ENCODE results near the gene FAM171A2.
A peak's percentile ranks its signal among the peaks of the same experiment; 100 is the strongest.
"Not testable (repeated sequence)": the region's sequence is repeated elsewhere in the genome, so short reads cannot be mapped to it uniquely, and the experiment has no call there.

Gene FAM171A2

DNA sequence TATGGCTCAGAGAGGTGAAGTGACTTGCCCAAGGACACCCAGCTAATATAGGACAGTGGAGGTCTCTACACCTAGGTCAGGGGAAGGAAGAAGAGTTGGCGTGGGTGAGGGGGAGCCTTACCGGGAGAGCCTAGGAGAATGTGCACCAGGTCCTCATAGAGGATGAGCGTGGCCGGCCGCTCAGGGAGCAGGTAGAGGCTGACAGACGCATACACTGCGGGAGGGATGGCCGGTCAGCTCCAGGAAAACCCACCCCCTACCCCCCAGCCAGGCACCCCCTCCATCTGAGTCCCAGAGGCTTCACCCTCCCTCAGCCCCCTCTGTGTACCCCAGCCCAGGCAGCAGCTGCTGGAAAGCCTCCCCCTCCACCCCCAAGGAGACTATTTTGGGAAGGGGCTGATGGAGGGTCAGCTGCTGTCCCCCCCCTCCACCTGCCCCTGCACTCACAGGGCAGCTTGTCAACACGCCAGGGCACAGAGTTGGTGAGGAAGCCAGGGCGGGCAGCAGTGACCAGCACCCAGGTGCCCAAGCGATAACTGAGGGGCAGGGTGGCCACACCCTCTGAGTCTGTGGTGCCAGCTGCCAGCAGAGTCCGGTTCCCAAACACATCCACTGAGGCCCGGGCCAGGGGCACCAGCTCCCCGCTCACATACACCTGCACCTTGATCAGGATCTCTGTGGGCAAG lies 4.1 kb downstream of the FAM171A2 start:
- no peak for DNase-seq

DNA sequence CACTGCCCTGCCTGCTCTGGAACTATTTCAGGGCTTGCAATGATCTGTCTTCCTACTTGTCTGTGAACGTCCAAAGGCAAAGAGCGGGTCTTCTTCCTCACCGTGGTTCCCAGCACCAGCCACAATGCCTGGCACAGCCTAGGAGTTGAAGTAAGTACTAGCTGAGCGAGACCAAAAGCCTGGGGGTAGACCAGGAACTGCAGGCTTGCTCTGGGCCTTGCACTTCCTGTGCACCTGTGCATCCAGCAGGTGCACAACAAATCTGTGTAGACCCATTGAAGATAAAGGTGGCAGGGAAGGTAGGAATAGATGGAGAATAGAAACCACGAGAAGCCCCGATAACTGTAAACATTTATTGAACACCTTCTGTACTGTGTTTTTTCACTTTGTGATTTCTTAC lies 4.6 kb downstream of the FAM171A2 start:
- DNase-seq: no peak

DNA sequence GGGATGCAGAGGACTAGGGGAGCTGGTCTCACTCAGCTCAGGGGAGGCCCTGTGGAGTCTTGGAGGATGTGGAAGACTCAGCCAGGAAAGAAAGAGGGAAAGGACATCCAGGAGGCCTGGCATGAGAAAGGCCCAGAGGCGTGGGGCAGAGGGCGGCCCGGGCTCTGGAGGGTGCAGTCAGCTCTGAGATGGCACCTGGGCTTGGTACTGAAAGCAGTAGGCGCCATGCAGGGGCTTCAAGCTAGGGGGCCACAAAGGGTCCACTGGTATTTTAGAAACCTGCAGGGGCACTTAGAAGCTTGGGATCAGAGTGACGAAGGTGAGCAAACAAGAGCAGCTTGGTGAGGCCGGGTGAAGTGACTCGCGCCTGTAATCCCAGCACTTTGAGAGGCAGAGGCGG lies 5.6 kb downstream of the FAM171A2 start:
- no peak for DNase-seq

DNA sequence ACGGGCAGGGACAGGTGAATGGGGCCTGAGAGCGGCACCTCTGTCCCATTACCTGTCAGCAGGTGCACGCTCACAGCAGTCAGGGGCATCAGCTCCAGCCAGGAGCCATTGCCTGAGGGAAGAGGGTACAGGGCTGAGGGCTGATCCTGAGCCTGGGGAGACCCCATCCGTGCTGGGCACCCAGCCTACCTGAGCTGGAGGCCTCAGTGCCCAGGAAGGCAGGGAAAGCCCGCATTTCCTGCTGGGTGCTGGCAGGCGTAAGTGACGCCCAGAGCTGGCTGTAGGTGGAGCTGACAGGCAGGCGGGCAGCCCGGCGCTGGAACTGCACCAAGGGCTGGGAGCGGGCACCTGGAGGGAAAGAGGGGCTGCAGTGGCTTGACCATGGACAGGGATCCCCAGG lies 7.4 kb downstream of the FAM171A2 start:
- no peak for DNase-seq

DNA sequence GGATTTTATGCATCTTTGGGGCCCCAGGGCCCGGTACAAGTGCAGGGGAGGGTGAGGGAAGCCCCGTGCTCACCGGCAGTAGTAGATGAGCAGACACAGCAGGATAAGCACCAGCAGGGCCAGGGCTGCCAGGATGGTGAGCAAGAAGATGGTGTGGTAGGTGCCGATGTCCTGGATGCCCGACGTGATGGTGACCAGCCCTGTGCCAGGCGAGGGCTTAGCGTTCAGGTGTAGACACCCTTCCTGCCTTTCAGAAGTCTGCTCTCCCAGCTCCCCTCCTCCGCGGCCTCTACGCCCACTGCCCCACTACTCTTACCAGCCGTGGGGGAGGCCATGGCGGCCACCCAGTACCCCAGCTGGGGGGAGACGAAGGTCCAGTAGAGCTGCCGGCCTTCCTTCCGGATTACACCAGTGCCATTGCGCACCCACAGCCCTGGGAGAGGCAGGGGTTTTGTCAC lies 8.0 kb downstream of the FAM171A2 start:
- no peak for DNase-seq

DNA sequence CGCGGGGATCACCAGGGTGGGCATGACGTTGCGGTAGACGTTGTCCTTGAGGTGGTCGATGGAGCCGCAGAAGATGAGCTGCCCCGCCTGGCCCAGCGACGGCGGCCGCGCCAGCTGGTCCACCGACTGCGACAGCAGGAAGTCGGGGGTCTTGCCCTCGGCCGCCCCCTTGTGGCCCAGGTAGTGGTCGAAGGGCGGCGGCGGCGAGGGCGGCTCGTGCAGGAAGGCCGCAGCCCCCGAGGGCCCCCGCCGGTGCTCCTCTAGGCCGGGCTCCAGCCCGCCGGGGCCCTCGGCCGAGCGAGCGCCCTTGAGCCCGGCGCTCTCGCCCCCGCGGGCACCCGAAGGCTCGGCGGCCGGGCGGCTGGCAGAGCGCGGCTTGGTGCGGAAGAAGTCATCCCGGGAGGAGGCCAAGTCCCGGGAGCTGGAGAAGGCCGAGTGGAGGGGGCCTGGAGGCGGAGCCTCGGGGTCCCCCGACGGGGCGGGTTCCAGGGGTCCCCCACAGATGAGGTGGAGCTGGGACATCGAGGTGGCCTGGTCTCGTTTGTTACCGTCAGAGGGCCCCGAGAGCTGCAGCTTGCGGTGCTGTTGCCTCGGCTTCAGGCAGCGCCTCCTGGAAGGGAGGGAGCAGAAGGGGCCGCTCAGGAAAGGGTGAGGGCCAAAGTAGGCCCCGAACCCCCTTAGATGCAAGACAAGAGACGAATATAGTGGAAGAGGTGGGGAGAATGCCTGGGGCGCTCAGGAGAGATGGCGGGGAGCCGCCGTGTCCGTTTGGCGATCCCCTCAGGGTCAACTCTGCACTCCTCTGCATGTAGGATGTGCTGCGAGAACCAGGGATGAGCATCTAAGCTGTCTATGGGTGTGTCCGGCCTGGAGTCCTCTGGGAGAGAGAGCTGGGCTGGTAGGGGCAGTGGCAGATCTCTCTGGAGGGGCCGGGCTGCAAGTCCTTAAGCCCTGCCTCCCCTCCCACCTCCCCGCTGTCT lies 8.8 kb downstream of the FAM171A2 start:
- DNase-seq: peak; percentile 37

DNA sequence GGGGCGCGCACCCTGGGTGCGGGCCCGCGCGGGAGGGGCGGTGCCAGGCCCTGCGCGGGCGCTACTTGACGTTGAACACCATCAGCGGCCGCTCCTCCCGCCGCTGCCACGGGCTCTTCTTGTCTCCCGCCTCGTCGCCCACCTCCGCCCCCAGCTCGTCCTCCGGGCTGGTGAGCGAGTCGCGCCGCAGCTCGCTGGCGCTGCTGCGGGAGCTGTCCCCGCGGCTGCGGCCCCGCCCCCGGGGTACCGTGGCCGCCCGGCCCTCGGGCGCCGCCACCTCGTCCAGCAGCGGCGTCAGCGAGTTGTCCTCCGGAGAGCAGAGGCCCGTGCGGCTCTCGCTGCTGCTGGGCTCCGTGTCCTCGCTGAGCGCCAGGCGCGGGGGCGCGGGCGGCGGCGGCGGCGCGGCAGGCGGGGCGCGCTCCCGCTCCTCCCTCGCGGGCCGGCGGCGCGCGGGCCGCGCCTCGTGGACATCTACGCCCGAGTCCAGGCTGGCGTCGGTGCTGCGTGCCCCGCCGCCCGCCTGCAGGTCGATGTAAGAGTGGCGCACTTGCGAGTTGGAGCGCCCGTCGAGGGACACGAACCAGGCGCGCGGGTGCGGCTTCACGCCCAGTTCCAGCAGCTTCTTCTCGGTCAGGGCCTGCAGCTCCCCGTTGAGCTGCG lies 9.9 kb downstream of the FAM171A2 start:
- no peak for DNase-seq

DNA sequence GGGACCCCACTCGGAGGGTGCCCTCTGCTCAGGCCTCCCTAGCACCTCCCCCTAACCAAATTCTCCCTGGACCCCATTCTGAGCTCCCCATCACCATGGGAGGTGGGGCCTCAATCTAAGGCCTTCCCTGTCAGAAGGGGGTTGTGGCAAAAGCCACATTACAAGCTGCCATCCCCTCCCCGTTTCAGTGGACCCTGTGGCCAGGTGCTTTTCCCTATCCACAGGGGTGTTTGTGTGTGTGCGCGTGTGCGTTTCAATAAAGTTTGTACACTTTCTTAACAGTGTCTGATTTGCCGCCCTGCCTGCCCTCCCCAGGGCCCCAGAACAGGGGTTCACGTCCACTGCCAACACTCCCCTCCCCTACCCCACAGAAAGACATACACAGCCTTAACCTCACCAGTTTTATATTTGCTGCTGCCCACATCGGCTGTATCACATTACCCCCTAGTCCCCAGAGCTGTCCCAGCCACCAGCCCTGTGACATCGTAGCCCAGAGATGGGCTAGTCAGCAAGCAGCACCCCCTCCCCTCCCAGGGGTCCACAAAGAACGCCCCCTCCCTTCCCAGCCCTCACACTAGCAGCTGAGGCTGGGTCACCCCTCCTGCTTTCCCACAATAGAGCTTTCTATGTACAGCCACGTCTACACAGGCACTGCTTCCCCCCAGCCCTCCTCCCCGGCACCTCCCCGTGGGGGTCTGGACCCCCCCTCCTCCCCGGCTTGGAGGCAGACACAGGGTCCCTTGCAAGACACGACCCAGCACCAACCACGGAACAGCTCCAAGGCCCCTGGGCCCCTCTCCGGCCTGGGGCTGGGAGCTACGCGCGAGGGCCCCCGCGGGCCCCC lies 10.6 kb downstream of the FAM171A2 start:
- DNase-seq: no peak

DNA sequence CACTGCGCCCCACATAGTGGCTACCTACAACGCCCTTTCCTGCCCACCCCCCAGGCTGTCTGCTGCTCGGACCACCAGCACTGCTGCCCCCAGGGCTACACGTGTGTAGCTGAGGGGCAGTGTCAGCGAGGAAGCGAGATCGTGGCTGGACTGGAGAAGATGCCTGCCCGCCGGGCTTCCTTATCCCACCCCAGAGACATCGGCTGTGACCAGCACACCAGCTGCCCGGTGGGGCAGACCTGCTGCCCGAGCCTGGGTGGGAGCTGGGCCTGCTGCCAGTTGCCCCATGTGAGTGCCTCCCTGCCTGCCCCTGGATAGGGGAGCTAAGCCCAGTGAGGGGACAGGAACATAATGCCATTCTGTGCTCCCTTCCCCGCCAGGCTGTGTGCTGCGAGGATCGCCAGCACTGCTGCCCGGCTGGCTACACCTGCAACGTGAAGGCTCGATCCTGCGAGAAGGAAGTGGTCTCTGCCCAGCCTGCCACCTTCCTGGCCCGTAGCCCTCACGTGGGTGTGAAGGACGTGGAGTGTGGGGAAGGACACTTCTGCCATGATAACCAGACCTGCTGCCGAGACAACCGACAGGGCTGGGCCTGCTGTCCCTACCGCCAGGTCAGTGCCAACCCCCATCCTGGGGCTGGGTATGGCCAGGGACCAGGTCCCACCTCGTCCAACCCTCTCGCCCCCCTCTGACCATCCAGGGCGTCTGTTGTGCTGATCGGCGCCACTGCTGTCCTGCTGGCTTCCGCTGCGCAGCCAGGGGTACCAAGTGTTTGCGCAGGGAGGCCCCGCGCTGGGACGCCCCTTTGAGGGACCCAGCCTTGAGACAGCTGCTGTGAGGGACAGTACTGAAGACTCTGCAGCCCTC lies 11.5 kb downstream of the FAM171A2 start:
- no peak for DNase-seq

DNA sequence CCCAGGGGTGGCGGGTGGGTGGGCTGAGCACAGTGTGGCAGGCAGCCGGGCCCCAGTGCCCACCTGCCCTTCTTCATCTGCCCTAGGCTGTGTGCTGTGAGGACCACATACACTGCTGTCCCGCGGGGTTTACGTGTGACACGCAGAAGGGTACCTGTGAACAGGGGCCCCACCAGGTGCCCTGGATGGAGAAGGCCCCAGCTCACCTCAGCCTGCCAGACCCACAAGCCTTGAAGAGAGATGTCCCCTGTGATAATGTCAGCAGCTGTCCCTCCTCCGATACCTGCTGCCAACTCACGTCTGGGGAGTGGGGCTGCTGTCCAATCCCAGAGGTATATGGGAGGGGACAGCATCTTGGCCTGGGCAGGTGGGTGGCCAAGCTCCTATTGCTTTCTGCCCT lies 12.2 kb downstream of the FAM171A2 start:
- no peak for DNase-seq

DNA sequence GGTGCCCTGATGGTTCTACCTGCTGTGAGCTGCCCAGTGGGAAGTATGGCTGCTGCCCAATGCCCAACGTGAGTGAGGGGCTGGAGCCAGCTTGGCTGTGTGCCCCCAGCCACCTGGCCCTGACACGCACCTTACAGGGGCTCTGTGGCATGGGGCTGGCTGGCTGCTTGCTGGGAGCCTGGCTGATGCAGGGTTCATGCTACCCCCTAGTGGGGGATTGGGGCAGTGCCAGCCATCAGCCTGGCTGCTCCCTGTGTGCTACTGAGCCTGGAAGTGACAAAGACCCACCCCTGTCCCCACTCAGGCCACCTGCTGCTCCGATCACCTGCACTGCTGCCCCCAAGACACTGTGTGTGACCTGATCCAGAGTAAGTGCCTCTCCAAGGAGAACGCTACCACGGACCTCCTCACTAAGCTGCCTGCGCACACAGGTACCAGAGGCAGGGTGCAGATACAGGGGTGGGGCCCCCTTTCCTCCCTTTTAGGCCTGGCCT lies 12.9 kb downstream of the FAM171A2 start:
- peak; percentile 57 for DNase-seq

DNA sequence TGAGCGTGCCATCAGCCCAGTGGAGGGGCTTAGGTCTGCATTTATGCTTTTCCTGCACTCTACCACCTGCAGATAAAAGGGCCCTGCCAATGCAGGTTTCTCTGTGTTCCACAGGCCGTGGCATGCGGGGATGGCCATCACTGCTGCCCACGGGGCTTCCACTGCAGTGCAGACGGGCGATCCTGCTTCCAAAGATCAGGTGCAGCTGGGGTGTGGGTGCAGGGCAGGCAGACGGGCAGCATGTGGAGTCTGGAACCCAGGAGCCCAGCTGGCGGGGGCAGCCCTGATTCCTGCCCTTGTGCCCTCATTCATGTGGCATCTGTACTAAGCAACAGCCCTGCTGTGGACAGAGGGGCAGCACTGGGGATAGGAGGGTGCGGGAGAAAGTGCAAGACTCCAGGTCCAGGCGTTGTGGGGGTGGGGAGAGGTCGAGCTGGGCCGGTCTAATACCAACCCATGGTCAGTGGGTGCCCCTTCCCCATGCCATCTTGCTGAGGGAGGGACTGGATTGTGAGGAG lies 14.0 kb downstream of the FAM171A2 start:
- no peak for DNase-seq

DNA sequence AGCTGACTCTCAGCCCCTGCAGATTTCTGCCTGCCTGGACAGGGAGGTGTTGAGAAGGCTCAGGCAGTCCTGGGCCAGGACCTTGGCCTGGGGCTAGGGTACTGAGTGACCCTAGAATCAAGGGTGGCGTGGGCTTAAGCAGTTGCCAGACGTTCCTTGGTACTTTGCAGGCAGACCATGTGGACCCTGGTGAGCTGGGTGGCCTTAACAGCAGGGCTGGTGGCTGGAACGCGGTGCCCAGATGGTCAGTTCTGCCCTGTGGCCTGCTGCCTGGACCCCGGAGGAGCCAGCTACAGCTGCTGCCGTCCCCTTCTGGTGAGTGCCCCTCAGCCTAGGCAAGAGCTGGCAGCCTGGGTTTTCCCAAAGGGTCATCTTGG lies 14.7 kb downstream of the FAM171A2 start:
- no peak for DNase-seq

DNA sequence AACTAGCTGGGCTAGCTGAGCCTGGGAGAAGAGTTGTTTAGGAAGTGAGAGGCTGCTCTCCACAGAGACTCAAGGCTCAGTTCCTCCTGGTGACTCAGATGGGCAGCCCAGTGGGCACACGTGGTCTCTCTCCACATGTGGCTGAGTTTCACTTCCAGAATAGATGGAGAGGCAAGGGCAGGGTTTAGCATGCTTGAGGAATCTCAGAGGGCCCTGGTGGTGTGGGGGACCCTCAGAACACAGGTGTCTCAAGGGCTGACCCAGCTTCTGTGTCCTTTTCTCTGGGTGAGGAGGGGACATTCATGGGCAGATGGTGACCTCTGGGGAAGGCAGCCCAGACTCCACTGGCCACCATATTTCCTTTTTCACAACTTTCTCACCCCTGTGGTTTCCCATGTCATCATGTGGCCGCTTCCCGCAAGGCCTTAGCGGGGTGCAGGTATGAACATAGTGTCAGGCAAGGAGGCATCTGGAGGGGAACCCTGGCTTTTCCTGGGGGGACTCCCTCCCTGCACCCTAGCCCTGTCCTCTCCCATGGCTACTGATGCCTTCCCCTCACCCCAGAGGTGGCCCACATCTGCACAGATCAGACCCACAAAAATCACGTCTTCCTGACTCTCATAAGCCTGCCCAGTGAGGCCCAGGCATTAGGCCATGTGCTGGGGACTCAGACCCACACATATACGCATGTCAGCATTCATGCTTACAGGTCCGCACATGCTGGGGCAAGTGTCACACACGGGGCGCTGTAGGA lies 15.2 kb downstream of the FAM171A2 start:
- DNase-seq: no peak

DNA sequence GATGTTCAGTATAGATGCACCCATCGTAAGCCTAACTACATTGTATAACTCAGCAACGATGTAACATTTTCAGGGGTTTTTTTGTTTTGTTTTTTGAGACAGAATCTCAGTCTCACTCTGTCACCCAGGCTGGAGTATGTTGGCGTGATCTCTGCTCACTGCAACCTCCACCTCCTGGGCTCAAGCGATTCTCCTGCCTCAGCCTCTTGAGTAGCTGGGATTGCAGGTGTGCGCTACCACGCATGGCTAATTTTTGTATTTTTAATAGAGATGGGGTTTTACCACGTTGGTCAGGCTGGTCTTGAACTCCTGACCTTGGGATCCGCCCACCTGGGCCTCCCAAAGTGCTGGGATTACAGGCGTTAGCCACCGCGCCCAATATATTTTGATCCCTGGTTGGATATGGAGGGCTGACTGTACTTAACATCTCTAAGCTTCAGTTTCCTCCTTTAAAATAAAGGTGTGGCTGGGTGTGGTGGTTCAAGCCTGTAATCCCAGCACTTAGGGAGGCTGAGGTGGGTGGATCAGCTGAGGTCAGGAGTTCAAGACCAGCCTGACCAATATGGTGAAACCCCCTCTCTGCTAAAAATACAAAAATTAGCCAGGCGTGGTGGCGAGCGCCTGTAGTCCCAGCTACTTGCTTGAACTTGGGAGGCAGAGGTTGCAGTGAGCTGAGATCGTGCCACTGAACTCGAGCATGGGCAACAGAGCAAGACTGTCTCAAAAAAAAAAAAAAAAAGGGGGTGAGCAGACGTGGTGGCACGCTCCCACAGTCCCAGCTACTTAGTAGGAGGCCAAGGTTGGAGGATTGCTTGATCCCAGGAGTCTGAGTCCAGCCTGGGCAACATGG lies 16.2 kb downstream of the FAM171A2 start:
- not testable (repeated sequence) for DNase-seq

DNA sequence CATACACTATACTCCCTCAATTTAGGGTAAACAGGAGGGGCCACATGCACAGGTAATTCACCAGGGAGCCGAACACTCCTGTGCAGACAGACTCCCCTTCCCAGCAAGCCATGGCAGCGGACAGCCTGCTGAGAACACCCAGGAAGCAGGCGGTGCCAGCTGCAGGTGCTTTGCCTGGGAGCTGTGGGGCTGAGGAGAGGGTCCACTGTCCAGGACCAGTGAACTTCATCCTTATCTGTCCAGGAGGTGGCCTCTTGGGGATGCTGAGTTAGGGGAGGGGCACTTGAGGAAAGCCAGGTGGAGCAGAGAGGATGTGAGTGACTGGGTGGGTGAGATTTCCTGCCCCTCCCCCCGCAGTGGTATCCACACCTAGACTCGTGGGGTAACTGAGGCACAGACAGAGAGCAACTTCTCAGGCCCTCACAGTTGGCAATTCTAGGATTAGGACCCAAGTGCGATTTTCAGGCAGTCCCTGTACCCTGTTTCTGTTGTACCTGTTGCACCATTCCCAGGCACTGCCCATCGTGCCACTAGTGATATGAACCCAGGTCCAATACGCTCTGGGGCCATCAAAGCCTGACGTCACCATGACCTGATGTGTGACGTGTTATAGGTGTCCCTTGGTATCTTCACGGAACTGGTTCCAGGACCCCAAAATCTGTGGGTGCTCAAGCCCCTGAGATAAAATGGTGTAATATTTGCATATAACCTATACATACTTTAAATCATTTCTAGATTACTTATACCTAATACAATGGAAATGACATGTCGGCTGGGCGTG lies 17.4 kb downstream of the FAM171A2 start:
- no peak for DNase-seq

DNA sequence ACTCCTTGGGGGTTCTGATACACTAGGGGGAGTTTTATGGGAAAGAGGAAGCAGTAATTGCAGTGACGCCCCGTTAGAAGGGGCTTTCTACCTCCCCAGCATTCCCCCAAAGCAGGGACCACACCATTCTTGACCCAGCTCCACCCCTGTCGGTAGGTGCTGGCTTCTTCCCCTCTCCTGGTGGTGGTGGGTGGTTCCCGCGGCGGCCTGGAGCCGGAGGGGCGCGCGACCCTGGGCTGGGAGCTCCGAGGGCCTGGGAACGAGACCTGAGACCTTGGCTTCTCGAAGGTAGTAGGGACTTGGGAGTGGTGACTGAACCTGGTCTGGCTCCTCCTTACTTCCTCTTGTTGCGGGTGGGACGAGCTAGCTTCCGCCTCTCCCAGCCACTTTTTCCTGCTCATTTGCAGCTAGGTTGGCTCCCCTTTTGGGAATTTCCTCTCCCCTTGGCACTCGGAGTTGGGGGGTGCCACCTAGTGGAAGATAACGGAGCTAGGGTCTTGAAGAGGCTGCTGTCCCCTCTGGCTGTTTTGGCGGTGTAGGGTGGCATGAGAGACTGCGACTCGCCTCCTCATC lies 18.1 kb downstream of the FAM171A2 start:
- DNase-seq: peak; percentile 25

DNA sequence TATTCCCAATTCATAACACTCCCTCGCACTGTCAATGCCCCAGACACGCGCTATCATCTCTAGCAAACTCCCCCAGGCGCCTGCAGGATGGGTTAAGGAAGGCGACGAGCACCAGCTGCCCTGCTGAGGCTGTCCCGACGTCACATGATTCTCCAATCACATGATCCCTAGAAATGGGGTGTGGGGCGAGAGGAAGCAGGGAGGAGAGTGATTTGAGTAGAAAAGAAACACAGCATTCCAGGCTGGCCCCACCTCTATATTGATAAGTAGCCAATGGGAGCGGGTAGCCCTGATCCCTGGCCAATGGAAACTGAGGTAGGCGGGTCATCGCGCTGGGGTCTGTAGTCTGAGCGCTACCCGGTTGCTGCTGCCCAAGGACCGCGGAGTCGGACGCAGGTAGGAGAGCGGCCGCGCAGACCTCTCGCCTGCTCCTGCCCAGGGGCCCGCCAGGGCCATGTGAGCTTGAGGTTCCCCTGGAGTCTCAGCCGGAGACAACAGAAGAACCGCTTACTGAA lies 18.7 kb downstream of the FAM171A2 start, which contains the start of gene GRN:
GRN (plus strand) TSS at position 364 of the 515 bp plus-strand sequence. CDS start 3,863 bp downstream, outside the sequence.
- DNase-seq: peak; percentile 83

Measured in stimulated activated naive CD4-positive, alpha-beta T cell treated with Interleukin-2 at 50 U/mL for 16 hours (primary cell).